ENCODE measurements around the gene DHX34.

DNA sequence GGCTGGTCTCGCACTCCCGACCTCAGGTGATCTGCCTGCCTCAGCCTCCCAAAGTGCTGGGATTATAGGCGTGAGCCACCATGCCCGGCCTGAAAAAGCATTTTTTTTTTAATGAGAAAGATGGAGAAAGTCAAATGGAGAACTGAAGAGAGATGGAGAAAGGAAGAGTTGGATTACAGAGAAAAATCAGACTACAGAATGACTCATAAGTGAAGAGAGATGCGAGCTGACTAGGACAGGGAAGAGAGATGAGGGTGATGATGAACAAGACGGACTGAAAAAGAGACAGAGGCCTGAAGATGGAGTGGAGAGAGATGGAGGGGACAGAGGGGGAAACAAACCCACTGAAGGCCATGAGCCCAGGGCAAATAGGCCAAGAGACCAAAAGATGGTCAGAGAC is 1.5 kb downstream of the DHX34 start:
- TF ChIP-seq EZH2 (IDR thresholded peaks at IDR 0.05; ENCODE audit: low read depth), result no peak
- TF ChIP-seq, protein P1, sequence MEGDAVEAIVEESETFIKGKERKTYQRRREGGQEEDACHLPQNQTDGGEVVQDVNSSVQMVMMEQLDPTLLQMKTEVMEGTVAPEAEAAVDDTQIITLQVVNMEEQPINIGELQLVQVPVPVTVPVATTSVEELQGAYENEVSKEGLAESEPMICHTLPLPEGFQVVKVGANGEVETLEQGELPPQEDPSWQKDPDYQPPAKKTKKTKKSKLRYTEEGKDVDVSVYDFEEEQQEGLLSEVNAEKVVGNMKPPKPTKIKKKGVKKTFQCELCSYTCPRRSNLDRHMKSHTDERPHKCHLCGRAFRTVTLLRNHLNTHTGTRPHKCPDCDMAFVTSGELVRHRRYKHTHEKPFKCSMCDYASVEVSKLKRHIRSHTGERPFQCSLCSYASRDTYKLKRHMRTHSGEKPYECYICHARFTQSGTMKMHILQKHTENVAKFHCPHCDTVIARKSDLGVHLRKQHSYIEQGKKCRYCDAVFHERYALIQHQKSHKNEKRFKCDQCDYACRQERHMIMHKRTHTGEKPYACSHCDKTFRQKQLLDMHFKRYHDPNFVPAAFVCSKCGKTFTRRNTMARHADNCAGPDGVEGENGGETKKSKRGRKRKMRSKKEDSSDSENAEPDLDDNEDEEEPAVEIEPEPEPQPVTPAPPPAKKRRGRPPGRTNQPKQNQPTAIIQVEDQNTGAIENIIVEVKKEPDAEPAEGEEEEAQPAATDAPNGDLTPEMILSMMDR (conservative IDR thresholded peaks at IDR 0.05), result no peak

Measured in PC-9 (cell line).